Measurements from ENCODE around the gene NTNG1.
"Not testable (repeated sequence)": the region's sequence is repeated elsewhere in the genome, so short reads cannot be mapped to it uniquely, and the experiment has no call there.

Gene NTNG1

GRCh38 chr1:107140703-107141490 lies at the start of gene NTNG1:
NTNG1 (plus strand) TSS chr1:107141039.
- DNase-seq (ENCODE audit: low read depth): no peak

GRCh38 chr1:107091418-107091817 lies 49.4 kb upstream of the NTNG1 start:
- DNase-seq (ENCODE audit: low read depth): no peak

DNA sequence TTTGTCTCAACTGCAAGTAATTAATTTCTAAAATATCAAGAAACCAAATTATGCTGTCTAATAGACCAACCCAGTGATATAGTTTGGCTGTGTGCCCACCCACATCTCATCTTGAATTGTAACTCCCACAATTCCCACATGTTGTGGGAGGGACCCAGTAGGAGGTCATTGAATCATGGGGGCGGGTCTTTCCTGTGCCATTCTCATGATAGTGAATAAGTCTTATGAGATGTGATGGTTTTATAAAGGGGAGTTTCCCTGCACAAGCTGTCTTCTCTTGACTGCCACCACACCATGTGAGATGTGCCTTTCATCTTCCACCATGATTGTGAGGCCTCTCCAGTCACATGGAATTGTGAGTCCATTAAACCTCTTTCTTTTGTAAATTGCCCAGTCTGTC lies 47.4 kb upstream of the NTNG1 start:
- not testable (repeated sequence) for DNase-seq (ENCODE audit: low read depth)

DNA sequence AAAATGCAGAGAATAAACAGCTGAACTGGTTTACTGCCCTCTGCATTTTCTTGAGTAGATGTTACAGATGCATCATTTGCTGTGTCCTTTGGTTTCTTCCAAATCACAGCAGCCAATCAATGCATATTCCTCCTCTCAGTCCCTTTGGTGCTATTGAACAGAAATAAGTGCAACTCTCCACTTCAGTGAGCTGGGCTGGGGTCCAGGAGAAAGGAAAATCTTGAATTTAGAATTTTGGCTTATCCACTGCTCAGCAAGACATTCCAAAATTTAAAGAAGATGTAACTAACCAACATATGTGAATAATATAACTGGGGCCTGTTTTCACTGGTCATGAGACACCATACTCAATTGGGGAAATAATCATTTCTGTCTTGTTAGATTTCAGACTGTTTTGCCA lies 45.2 kb upstream of the NTNG1 start:
- no peak for DNase-seq (ENCODE audit: low read depth)

- DNase-seq (ENCODE audit: low read depth): no peak
Observed at GRCh38 chr1:107096690-107097089, 44.1 kb upstream of the NTNG1 start.

GRCh38 chr1:107098961-107099360 lies 41.9 kb upstream of the NTNG1 start:
- DNase-seq (ENCODE audit: low read depth): no peak

DNA sequence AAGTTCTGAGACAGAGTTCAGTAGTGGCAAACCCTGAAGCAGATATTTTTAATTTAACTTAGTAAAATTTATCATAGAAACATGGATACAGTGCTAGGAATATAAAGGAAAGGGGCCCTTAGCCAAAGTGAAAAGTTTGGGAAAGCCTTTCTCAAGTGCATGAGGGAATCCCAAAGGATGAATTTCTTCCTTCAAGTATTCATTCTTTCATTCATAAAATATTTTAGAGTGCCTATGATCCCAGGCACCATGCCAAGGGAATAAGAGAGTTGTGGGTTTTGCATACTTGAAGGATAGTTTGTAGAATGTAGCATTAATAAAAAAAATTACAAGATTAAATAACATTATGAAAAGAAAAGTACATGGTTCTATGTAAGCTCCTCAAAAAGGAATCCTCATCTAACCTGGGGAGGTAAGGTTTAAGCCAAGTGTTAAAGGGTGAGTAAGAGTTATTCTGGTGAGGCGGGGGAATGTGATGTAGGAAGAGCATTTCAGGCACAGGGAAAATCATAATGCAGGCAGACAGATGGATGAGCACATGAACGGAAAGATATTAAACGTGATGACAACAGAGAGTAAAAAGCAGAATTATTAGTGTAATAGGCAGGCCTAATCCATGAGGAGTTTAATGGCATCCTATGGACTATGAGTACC lies 40.4 kb upstream of the NTNG1 start:
- DNase-seq (ENCODE audit: low read depth): no peak

GRCh38 chr1:107105914-107106313 lies 34.9 kb upstream of the NTNG1 start:
- DNase-seq (ENCODE audit: low read depth): no peak

DNA sequence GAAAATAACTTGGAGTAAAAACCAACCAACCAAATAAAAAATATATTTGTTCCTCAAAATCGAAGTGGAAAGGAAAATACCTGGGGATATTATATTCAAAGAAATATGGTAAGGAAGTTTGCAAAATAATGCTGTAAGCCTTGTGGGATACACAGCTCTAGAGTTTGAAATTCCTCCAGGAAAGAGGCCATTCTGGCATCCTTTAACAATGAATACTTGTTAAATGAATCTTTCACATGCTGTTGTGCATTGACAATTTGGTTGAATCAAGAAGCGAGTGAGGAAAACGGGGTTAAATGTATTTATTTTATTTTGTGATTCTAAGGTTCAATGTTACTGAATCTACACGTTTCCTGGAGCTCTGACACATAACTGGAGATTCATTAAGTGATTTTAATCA lies 30.5 kb upstream of the NTNG1 start:
- DNase-seq (ENCODE audit: low read depth): no peak

DNA sequence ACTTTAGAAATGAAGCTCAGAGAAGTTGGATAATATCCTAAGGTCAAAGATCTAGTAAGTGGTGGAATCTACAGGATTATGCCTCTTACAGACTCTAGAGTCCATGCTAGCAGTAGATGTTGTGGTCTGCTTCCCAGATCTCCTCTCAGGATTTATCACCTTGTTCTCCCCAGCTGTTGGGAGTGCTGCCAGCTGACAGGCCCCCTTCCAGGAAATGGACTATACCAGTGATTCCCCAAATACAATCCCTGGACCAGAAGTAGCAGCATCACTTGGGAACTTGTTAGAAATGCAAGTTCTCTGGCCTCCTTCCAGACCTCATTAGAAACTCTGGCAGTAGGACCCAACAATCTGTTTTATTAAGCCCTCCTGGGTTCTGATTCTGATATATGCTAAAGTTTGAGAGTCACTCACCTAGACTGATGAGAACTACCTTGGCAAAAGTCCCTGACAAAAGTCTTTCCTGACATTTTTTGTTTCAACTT lies 24.5 kb upstream of the NTNG1 start:
- DNase-seq (ENCODE audit: low read depth): no peak

DNA sequence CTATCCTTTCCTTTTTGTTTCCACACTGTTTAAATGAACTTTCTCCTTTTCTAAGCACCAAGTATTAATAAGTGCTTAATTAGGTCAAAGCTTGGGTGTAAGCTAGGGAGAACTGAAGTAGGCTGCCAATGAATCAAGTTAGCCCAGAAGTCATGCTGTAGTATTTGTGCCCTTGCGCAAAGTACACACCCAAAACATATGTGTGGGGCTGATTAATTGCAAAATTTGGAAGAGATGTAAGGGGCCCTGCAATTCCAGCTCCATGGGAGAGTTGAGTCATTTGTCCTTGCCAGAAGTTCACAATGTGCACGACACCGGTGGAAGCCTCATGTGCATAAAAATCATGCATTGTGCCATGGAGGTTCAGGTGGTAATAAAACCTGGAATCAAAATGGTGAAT lies 18.6 kb upstream of the NTNG1 start:
- no peak for DNase-seq (ENCODE audit: low read depth)

GRCh38 chr1:107123741-107124140 lies 17.1 kb upstream of the NTNG1 start:
- no peak for DNase-seq (ENCODE audit: low read depth)

DNA sequence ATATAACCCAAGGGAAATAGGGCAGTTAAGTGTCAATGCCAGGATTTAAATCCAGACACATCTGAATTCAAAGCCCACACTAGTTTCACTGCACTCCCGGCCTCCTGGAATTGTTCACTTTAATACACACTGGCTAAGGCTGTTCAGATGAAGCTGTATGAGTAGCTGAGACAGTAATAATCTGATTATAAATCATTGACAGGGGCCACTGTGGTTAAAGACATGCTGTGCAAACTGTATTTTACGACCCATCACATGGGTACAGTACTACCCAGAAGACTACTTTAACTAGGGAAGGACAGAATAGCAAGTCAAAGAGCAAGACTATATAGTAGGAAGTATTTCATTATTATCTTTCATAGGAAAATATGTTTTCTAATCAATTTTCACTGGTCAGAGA lies 16.1 kb upstream of the NTNG1 start:
- DNase-seq (ENCODE audit: low read depth): no peak

GRCh38 chr1:107132195-107132594 lies 8.6 kb upstream of the NTNG1 start:
- no peak for DNase-seq (ENCODE audit: low read depth)

DNA sequence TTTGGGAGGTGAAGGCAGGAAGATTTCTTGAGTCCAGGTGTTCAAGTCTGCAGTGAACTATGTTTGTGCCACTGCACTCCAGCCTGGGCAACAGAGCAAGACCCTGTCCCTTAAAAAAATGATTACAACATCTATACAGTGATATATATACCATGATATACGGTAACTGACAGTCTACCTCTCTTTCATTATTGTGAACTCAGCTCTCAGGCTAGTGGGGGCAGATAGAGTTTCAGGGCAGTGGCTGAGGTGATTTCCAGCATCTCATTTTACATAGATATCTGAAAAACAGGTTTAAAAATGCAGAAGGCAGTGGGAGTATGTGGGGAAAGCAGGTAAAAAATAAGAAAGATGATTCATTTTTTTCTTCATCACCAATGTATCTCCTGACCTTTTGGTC lies 8.1 kb upstream of the NTNG1 start:
- DNase-seq (ENCODE audit: low read depth): no peak

- no peak for DNase-seq (ENCODE audit: low read depth)
Observed at GRCh38 chr1:107135463-107135862, 5.4 kb upstream of the NTNG1 start.

DNA sequence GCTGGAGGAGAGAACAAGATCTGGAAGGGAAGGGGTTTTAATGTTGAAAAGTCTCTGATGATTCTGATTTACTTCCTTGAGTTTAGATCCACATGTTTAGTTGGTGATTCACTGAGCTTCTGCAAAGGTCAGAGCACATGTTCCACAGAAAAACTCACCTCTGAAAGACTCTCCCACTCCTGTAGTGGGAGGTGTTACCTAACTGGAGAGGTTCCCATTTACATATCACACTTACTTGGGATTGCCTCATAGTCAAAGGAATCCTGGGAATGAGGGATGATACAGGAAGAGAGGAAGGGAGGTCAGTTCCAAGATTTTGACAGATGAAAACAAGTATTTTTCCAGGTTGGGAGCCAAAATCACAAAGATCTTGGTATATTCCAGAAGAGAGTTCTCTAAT lies 2.7 kb upstream of the NTNG1 start:
- no peak for DNase-seq (ENCODE audit: low read depth)

DNA sequence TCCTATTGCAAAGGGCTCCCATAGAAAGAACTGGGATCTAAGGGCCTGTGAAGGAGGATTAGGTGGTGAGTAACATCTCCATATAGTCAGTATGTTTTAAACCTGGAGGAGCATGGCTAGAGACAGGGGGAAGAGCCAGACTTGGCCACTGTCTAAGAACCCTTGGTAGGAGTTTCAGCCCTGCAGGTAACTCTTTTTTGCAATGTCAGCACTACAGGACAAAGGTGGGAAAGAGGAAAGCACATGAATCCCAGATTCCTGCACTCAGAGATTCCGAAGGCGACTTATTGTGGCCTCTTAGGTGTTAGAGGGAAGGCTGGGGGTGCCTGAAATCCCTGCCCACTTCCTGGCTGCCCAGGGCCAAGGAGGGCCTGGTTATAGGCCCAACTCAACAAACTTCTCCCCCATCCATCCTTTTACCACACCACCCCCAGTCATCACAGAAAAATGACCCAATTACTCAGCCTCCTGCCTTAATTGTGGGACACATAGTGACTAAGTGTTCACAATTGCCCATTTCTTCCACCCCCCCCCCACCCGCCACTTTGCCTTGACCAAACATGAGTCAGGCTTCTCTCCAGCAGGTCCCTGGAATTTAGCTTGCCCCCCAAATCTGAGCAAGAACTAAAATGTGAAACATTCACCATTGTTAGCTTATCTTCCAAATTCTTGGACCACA lies 1.9 kb upstream of the NTNG1 start:
- no peak for DNase-seq (ENCODE audit: low read depth)

DNA sequence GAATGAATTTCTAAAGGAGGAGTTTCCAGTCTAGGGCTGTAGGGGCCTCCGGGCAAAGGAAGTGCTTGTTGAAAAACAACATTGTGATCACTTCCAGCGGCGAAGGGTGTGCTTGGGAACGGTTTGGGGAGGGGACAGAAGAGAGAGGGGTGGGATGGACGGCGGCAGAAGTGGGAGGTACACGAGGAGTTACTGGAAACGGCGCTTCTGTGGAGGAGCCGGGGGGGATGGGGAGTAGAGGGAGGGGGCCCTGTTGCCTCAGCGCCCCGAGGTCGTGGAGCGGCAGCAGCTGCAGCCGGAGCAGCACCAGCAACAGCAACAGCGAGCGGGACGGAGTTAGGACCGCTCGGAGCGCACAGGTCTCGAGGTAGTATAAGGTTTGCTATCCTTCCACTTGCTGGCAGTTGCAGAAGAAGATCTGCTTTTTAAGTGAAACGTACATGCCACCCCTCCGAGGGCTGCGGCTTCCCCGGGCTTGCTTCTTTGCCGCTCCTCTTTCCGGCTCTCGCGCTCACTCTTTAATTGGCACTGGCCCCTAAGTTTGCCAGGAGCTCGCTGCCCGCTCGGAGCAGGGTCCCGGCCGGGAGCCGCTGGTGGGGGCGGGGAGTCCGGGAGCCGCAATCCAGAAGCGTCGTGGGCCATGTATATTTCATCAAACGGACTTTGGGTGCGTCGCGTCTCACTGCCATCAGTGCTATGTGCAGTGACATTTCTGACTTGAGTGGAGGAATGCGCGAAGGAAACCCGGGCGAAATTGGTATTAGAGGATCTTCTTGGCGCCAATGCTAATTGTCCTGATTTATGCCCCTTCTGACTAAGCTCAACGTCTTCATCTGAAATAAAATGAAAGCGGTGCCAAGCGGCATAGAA lies 771 bp upstream of the NTNG1 start:
- DNase-seq (ENCODE audit: low read depth): no peak

DNA sequence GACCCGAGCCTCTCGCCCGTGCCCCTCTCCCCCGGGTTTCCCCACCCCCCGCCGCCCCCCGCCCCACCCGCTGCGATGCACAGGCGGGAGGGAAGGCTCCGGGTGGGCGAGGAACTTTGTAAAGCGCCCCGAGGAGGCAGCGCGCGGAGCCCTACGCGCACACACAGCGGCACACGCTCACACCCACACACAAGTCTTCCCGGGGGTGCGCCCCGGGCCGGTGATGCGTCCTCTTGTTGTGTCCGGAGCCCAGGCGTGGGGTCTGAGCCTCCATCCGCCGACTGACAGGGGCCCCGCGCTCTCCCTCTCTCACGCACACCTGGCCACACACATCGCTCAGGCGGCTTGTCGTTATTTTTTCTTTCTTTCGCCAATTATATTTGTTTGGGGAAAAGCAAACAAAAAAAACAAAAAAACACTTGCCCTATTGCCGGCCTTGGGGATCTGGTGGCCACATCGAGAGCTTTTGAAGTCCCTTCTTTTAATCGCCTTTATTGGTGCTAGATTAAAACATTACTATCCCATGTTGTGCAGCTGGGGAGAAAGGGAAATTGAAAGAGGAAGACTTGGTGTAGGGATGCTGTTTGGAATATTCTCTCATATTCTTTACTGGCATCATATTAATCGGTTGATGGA lies 770 bp downstream of the NTNG1 start:
- no peak for DNase-seq (ENCODE audit: low read depth)

DNA sequence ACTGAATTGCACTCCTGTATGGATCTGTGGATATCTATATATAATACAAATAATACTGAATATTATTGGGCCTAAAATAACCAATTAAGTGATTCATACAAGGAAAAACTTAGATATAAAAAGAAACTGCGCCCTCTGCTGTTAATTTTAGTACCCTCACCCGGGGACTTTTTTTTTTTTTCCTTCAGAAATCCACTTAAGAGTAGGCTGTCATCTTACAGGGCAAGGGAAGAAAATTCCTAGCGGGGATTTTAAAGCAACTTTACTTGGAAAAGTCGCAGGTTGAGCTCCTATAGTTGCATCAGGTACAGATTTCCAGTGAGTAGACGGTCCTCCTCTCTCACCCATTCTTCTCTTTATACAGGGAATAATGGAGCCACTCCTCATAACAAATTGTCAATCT lies 1.3 kb downstream of the NTNG1 start:
- no peak for DNase-seq (ENCODE audit: low read depth)

DNA sequence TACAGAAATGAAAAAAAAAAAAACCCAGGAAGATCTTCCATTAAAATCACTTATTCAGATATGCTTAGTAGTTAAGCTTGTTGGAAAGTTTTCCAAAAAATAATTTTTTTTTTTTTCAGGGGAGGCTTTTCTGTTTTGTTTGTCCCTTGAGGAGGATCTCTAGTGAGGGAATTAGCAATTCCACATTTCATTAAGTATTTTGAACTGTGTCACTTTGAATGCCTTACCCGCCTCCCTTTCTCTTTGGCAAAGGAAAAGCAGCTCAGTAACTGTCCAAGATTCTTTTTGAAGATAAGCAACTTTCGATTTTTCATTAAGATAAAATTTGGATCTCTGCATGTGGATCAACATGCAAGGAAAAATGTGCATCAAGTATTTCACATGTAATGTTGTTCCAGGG lies 1.8 kb downstream of the NTNG1 start:
- no peak for DNase-seq (ENCODE audit: low read depth)

Measured in HS-27A (cell line).